ENCODE data around the gene DNAJA3. TPM values are rescaled to one million over a fixed set of nuclear protein-coding genes. Genes with fewer than 3 reads are reported as not detected.

Gene DNAJA3
- total and polyA plus RNA-seq, 2 of the 4 experiments (the other 2 are of a cell fraction) = 38.0 to 40.2 TPM

GRCh38 chr16:4426722-4427372 is 1.2 kb downstream of the DNAJA3 start:
- Histone ChIP-seq H3K23ac (ENCODE audit: low read depth, low read length) (peak overlapping the region; percentile 89; the same call in 1 of the 2 replicates), H3K36me3 (ENCODE audit: control insufficient read depth, insufficient read depth, low read length) (peaks cover 4% of the 10 kb centered on the region)

More at GRCh38 chr16:4426722-4427372, 1.2 kb downstream of the DNAJA3 start:
- ChIA-PET CTCF (interaction anchor here (0.7 kb wide), 1 partner anchor 1060 kb away, joined by 7 read pairs; no protein-coding TSS in a partner anchor), POLR2A (ENCODE audit: unreplicated experiment) (no interaction called here)
- Histone ChIP-seq H4K91ac (ENCODE audit: insufficient read depth, low read depth, low read length) (no peak overlapping the region), H2BK5ac (ENCODE audit: low read depth, low read length, poor library complexity, severe bottlenecking) (peak overlapping the region; percentile 29), H3K14ac (replicated peaks; ENCODE audit: low read depth, low read length) (peak overlapping the region; percentile 84; the same call in 1 of the 2 replicates), H4K8ac (ENCODE audit: low read depth in 2 of 2, low read length in 2 of 2) (peak overlapping the region in 1 of 2 experiments; percentile 89; a peak in 2 of 4 replicates), H3K4me1 (ENCODE audit: control insufficient read depth, insufficient read depth, low read length) (peaks cover 5% of the 10 kb centered on the region; the same call in 1 of the 2 replicates), H4K5ac (ENCODE audit: low read depth, low read length) (no peak overlapping the region), H3K4me3 (ENCODE audit: insufficient read depth, low read depth, low read length) (peak overlapping the region; percentile 61; the same call in 1 of the 2 replicates), H2AK5ac (ENCODE audit: low read depth, low read length) (no peak overlapping the region), H3K27ac (ENCODE audit: insufficient read depth, low read length) (no peak overlapping the region), H3K27me3 (ENCODE audit: control insufficient read depth, insufficient read depth, low read length) (no peaks in the 10 kb centered on the region), H3K79me1 (ENCODE audit: low read depth in 1 of 2, low read length in 2 of 2) (peaks cover 18 to 50% of the 10 kb centered on the region in 2 experiments; a peak in 3 of 4 replicates), H3K4me2 (ENCODE audit: low read depth, low read length) (peak overlapping the region; percentile 96), H3K56ac (ENCODE audit: extremely low read depth, insufficient read depth, low read length) (peak overlapping the region; percentile 36; the same call in 1 of the 2 replicates), H2BK120ac (ENCODE audit: low read depth, low read length) (no peak overlapping the region), H3K4ac (ENCODE audit: low read depth, low read length) (peak overlapping the region; percentile 23; the same call in 1 of the 2 replicates), H2BK15ac (ENCODE audit: low read depth, low read length) (no peak overlapping the region), H2AK9ac (replicated peaks; ENCODE audit: low read depth, low read length, poor library complexity) (no peak overlapping the region), H3K18ac (ENCODE audit: low read depth, low read length) (no peak overlapping the region), H3K9me1 (ENCODE audit: insufficient read depth, low read length) (peaks cover 16% of the 10 kb centered on the region), H4K20me1 (ENCODE audit: insufficient read depth, low read length) (peaks cover 16% of the 10 kb centered on the region; the same call in 1 of the 2 replicates), H3K9me3 (ENCODE audit: control insufficient read depth, insufficient read depth, low read length) (no peaks in the 10 kb centered on the region), H2BK20ac (ENCODE audit: low read depth, low read length) (0 out of 2 replicates have a peak overlapping the region, but pooled peaks have one; percentile 8), H3K9ac (ENCODE audit: low read depth, low read length) (peak overlapping the region; percentile 88; the same call in 1 of the 2 replicates), H2AFZ (replicated peaks; ENCODE audit: low read length, poor library complexity) (no peak overlapping the region)
- dilution Hi-C loops (cut with HindIII; ENCODE audit: low sequenced_read_pairs, unreplicated experiment) = no loop called here
- WGBS, 2 experiments (ENCODE audit: extremely low coverage in 2 of 2, insufficient read length in 1 of 2) = 92% methylated on average over 7 of the region's 12 CpGs; no CpG with 5 or more reads in 1 of the 2 experiments
- intact Hi-C loops (cut with micrococcal nuclease) = no loop called here
- TF ChIP-seq MXI1 (IDR thresholded peaks at IDR 0.05; ENCODE audit: borderline replicate concordance, low read depth, low read length) (no peak), NFE2L2 (IDR thresholded peaks at IDR 0.05; ENCODE audit: low read depth, low read length) (peak; percentile 72)
- TSS peak; percentile 37 for BruUV-seq (replicated peaks)
- DNase-seq = no peak
- in situ Hi-C loops (cut with MboI; ENCODE audit: low sequenced_read_pairs) = no loop called here
- ATAC-seq (ENCODE audit: low read depth) = no peak
